Medulla oblongata (tissue), 1 donor: Measurements from ENCODE around the gene ZMYM2.

Experiments
- DNase-seq: peaks from one replicate; pipeline ENCODE4 v3.0.0-alpha.2; 2015; ENCODE audit errors: extremely low spot score

ZMYM2 gene

GRCh38 chr13:20102525-20103180 lies 144.1 kb downstream of the ZMYM2 start:
- peak; percentile 22 for DNase-seq

DNA sequence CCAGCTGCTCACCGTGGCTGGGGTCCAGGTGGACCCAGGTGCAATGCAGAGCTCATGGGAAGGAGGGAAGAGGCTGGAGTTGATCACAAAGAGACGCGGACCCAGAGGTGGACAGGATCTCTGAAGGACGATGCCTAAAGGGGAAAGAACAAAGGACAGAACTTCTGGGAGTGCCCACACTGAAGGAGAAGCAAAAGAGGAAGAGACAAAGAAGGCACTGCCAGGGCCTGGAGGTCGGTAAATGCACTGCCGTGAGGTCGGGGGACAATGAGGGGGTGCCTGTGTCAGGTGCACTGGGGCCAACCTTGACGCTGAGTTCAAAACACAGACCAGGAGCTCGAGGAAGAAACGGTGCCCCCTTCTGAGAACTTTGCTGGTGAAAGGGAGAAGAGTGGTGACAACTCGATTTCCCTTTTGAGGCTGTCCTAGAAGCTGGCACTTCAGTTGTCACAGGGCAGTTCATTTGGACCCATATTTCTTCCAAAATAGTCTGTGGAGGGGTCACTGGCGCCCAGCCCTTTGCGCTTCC lies 146.7 kb downstream of the ZMYM2 start:
- DNase-seq: no peak

DNA sequence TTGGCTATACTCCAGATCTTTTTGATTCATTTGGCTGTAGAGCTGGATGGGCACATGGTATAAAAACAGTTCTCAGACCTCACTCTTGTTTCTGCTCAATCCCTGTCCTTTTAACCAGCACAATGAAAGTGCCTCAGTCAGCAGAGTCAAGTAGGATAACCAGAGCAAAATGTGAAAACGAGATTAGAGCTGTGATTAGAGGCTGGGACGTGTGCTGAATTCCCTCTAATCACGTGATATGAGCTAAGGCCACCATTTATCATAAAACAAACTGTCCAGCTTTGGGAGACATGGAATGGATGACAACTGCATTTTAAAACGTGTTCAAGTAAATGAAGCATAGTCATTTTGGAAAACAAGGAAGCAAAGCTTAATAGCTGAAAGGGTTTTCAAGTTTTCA lies 148.2 kb downstream of the ZMYM2 start:
- no peak for DNase-seq

DNA sequence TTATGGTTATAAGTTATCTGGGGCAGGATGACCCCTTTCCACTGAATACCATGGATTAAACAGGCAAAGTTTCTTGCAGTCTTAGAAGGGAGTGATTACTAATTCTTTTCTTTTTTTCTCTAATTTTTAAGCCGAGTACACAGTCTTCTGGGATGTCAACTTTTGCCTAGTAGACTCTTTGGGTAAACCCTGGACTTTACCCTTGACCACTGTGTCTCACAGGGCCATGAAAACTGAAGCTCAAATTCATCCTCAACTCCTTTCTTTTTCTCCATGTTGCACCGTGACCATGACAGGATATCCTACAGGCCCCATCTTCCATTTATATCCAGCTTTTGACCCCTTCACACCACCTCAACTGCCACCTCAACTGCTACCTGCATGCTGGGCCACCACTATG lies 150.5 kb downstream of the ZMYM2 start:
- DNase-seq: no peak

DNA sequence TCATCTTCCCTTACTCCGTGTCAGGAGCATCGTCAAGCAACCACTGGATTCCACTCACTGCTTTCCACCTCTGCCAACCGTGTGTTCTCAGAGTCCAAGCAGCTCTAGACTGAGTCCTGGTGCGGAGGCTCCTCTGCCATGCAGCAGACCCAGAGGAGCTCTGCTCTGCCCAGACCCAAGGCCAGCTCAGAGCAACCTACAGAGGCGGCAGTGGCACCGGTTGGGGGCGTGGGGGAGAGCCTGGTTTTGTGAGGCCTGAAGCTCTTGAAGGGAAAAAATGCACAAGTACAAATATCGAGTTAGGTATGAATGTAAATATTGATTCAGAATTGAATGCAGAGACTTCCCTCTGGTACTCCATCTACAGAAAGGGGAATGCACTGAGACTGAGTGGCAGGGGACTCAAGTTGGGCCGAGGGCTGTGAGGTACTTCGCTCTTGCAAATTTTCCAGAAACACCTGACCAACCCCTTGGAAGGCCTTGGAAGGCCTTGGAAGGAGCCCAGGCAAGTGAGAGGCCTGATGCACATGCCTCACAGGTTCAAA lies 155.6 kb downstream of the ZMYM2 start:
- DNase-seq: no peak

DNA sequence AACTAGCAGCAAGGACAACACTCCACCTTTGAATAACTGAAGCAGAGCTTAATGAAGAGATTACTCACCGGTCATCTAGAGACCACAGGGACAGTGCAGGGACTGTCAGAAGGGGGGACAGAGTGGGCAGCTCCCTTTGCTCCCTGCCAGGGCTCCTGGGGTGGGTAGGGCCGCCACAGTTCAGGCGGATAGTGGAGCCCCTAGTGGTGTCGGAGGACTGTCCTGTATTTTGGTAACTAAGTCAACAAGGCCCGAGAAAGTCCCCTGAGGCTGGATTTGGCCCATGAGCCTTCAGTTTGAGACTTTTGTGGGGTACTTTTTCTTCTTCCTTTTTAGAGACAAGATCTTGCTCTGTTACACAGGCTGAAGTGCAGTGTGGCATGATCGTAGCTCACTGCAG lies 157.7 kb downstream of the ZMYM2 start:
- DNase-seq: no peak

GRCh38 chr13:20118268-20119140 lies 160.0 kb downstream of the ZMYM2 start:
- DNase-seq: peak; percentile 56

- no peak for DNase-seq
Observed at GRCh38 chr13:20119960-20120359, 161.4 kb downstream of the ZMYM2 start.

GRCh38 chr13:20121159-20121525 lies 162.6 kb downstream of the ZMYM2 start:
- no peak for DNase-seq

GRCh38 chr13:20124303-20124702 lies 165.8 kb downstream of the ZMYM2 start:
- no peak for DNase-seq

DNA sequence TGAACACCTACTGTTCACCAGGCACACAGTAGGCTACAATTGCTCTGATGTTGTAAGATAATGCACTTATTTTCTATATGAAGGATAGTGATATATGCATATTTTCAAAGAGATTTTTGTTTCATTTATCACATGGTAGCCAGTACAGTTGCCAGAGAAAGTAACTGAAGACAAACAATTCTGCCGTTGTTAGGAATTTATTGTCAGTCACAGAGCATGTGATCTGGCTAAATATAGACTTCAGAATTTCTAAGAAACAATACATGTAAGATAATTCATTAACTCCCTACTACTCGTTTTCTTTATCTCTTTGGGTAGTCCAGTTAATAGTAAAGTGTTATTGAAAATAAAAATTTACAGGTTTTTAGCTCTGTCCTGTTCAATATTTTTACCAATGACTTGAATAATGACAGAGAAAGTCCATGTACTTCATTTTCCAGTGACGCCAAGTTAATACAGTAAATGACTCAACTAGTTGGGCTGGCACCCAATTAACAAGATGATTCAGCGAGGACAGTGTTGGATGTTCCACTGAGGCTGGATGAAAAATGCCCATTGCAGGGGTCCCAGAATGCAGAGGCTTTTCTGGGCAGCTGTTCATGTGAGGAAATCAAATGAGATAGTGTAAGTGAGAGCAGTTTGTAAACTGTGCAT lies 166.7 kb downstream of the ZMYM2 start:
- DNase-seq: peak; percentile 70

DNA sequence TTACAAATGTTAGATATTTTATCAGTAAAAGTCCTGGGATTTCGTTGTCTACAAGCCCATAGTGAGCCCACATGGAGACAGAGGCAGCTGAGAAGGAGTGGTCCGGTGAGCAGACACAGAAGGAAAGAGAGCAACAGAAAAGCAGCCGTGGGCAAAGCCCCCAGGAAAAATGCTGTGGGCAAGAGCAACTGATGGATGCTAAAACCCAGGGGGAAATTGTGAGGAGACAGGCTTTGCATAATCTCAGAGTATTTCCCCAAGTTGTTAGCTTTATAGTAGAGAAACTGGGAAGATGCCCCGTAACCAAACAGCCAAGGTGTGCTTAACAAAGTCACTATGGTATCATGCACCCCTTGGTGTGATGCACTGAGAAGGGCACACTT lies 167.2 kb downstream of the ZMYM2 start:
- DNase-seq: peak; percentile 11

DNA sequence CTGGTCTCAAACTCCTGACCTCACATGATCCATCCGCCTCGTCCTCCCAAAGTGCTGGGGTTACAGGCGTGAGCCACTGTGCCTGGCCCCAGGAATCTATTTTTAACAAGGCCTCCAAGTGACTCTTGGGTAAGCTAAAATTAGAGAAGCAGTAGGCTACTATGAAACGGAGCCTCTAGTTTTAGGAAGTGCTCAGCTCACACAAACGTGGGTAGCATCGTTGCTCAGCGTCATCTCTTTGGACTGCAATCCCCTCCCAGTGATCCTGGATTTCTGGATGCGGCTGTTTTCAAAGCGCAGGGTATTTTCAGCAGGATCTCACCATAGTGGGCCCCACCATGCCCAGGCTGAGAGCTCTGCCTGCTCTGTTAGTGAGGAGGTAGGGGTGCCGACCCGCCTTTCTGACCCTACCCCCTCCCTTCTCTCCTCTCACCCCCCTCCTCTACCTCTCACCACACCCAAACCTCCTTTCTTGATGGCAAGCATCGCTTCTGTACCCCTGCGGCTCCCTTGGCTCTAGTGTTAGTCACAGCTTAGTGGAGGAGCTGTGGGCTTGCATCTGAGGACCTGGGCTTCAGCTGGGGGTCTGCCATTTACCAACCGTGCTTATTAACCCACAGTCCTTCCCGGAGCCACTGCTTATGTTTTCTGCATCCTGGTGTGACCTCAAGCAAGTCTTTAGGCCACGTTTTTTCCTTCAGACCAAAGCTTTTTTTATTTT lies 168.2 kb downstream of the ZMYM2 start:
- DNase-seq: no peak

- no peak for DNase-seq
Observed at GRCh38 chr13:20127262-20127561, 168.7 kb downstream of the ZMYM2 start.

DNA sequence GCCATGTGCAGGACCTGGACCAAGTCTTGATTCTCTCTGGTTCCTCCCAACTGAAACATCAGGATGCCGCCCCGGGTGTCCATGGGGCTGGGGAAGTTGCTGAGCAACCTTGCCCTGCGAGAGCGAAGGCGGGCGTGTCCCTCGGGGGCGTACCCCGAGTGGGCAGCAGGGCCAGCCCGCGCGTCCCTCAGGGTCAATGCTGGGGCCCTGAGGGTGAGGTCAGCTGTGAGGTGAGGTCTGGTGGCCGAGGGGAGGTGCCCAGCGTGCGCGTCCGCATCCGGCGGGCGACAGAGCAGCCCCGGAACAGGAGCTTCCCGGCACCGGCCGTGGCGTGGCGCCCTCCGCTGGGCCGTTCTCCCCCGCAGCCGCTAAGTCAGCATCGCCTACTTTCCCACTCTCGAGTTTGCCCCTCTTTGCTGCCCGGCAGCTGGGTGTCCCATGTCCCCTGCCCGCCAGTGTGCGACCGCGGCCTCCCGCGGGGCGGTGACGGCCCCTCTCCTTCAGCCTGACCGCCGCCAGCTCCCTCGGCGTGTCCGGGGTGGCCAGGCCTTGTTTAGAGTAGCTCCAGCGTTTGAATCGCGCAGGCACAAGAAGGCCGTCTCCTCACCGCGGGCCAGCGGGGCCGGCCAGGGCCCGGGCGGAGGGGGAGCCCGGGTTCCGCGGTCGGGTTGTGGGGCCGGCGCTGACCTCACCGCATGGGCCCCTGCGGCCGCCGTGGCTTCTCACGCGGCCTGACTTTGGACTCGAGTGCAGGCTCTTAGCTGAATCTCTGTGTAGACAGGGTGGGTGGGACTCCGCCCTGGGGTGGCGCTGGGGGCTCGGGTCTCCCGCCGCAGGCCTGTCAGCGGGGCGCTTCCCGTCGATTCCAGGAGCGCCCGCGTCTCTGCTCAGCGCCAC lies 169.3 kb downstream of the ZMYM2 start:
- DNase-seq: peak; percentile 64

GRCh38 chr13:20128459-20128931 lies 170.0 kb downstream of the ZMYM2 start:
- DNase-seq: no peak

DNA sequence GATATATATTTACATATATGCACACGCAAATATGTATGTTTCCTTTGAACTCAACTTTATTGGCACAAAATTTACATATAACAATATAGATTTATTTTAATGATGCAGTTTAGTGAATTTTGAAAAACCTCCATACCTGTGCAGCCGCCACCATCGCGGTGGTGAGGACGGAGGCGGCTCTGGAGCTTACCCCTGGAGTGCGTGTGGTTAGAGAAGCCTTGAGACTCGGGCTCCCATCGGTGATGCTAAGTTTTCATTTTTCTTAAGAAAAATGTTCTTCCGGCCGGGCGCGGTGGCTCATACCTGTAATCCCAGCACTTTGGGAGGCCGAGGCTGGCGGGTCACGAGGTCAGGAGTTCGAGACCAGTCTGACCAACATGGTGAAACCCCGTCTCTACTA lies 170.5 kb downstream of the ZMYM2 start:
- no peak for DNase-seq

- no peak for DNase-seq
Observed at GRCh38 chr13:20130012-20130411, 171.5 kb downstream of the ZMYM2 start.

- DNase-seq: no peak
Observed at GRCh38 chr13:20130652-20131051, 172.1 kb downstream of the ZMYM2 start.

- DNase-seq: no peak
Observed at GRCh38 chr13:20131057-20131832, 172.7 kb downstream of the ZMYM2 start.
